Activated B cell treated with CpG ODN at 0.5 μM for 24 hours (primary cell): ENCODE measurements around the gene PDGFRA. TPM values are rescaled to one million over a fixed set of nuclear protein-coding genes. Genes with fewer than 3 reads are reported as not detected.
A peak's percentile ranks its signal among the peaks of the same experiment; 100 is the strongest.
"Not testable (repeated sequence)": the region's sequence is repeated elsewhere in the genome, so short reads cannot be mapped to it uniquely, and the experiment has no call there.

Experiments used
- ATAC-seq: fragments of 200-7000 bp; cut with Tn5 transposase; one replicate; pipeline ENCODE4 v1.10.0; 2021; ENCODE audit warnings: low read depth, mild to moderate bottlenecking, moderate library complexity
- CTCF ChIA-PET: fragments of 350-600 bp; sonication (Branson Sonifier 250); formaldehyde crosslinking; loops from one replicate; lab custom pipeline; 2021; ENCODE audit warnings: antibody characterized with exemption; lab: Charles Lee
- POLR2A ChIA-PET: fragments of 350-600 bp; sonication (Branson Sonifier 250); formaldehyde crosslinking; loops from one replicate; lab custom pipeline; 2021; ENCODE audit warnings: antibody characterized with exemption; lab: Charles Lee
- DNase-seq: peaks from one replicate; pipeline ENCODE4 v3.0.0; 2022
- H3K27ac Mint-ChIP-seq: one replicate; pipeline ENCODE4 v1.8.0; 2020; ENCODE audit warnings: mixed read lengths
- H3K27me3 Mint-ChIP-seq: one replicate; pipeline ENCODE4 v1.8.0; 2021; ENCODE audit warnings: mixed read lengths
- H3K36me3 Mint-ChIP-seq: one replicate; pipeline ENCODE4 v1.8.0; 2021; ENCODE audit warnings: low read depth, mixed read lengths
- H3K4me1 Mint-ChIP-seq: one replicate; pipeline ENCODE4 v1.8.0; 2021; ENCODE audit warnings: mixed read lengths
- H3K4me3 Mint-ChIP-seq: one replicate; pipeline ENCODE4 v1.8.0; 2020; ENCODE audit warnings: mild to moderate bottlenecking, mixed read lengths
- H3K9me3 Mint-ChIP-seq: one replicate; pipeline ENCODE4 v1.8.0; 2020; ENCODE audit warnings: mixed read lengths
- CTCF ChIP-seq: fragments of 200-600 bp; IDR thresholded peaks from one replicate; pipeline ENCODE4 v1.8.0; 2022; ENCODE audit warnings: antibody characterized with exemption, mild to moderate bottlenecking
- intact Hi-C: fragments of 100-400 bp; cut with micrococcal nuclease; formaldehyde crosslinking; loops from one replicate; pipeline ENCODE4 v1.15.1; 2024
- total RNA-seq: library from RNA; stranded (reverse); gene quantifications from 2 replicates; pipeline ENCODE4 v1.2.3, GENCODE V29; 2022

The PDGFRA gene
- total RNA-seq, 1 donor from 2014 or later, result not detected

- peak overlapping the region; percentile 82 for H3K4me3 Mint-ChIP-seq
- H3K36me3 Mint-ChIP-seq, result no peaks in the 10 kb centered on the region
- H3K4me1 Mint-ChIP-seq, result peaks cover 30% of the 10 kb centered on the region
- ChIA-PET CTCF (interaction anchor here (0.8 to 3.9 kb wide), 27 partner anchors 8 to 1858 kb away, joined by 3 to 60 read pairs (median 5); partner anchors contain the start of gene GSX2), POLR2A (interaction anchor here (1.0 kb wide), 1 partner anchor 1857 kb away, joined by 4 read pairs; no protein-coding TSS in a partner anchor)
- H3K9me3 Mint-ChIP-seq, result no peaks in the 10 kb centered on the region
- H3K27ac Mint-ChIP-seq, result no peak overlapping the region
- intact Hi-C loops, result loop anchor here (1.0 to 5.0 kb wide), 7 partner anchors 140 to 1688 kb away; partner anchors contain the start of gene FIP1L1
- H3K27me3 Mint-ChIP-seq, result peaks cover 54% of the 10 kb centered on the region
- TF ChIP-seq CTCF, result peak; percentile 17
- peak; percentile 68 for DNase-seq
- ATAC-seq, result peak; percentile 80
These were observed 4.2 kb downstream of the PDGFRA start for GRCh38 chr4:54233277-54233696.

GRCh38 chr4:54233697-54234496 lies 4.8 kb downstream of the PDGFRA start:
- H3K4me3 Mint-ChIP-seq, result peak overlapping the region; percentile 82
- intact Hi-C loops, result loop anchor here (1.0 to 5.0 kb wide), 13 partner anchors 17 to 1858 kb away; partner anchors contain the start of gene FIP1L1
- H3K36me3 Mint-ChIP-seq, result no peaks in the 10 kb centered on the region
- H3K9me3 Mint-ChIP-seq, result no peaks in the 10 kb centered on the region
- ChIA-PET POLR2A (interaction anchor here (1.0 kb wide), 1 partner anchor 1858 kb away, joined by 4 read pairs; no protein-coding TSS in a partner anchor), CTCF (interaction anchor here (0.6 to 3.9 kb wide), 44 partner anchors 8 to 1869 kb away, joined by 3 to 60 read pairs (median 4); no protein-coding TSS in a partner anchor)
- TF ChIP-seq CTCF, result peak; percentile 89
- peaks cover 52% of the 10 kb centered on the region for H3K27me3 Mint-ChIP-seq
- peaks cover 27% of the 10 kb centered on the region for H3K4me1 Mint-ChIP-seq
- DNase-seq (peak; percentile 52), ATAC-seq (peak; percentile 69)
- no peak overlapping the region for H3K27ac Mint-ChIP-seq

- intact Hi-C loops, result loop anchor here (1.0 to 5.0 kb wide), 9 partner anchors 17 to 1858 kb away; partner anchors contain the start of gene FIP1L1
- ATAC-seq (peak; percentile 10), DNase-seq (no peak)
- peaks cover 44% of the 10 kb centered on the region for H3K27me3 Mint-ChIP-seq
- TF ChIP-seq CTCF, result no peak
- no peak overlapping the region for H3K27ac Mint-ChIP-seq
- peaks cover 22% of the 10 kb centered on the region for H3K4me1 Mint-ChIP-seq
- no peak overlapping the region for H3K4me3 Mint-ChIP-seq
- CTCF ChIA-PET, result interaction anchor here (0.6 to 3.9 kb wide), 31 partner anchors 8 to 1869 kb away, joined by 3 to 60 read pairs (median 4); no protein-coding TSS in a partner anchor
- H3K9me3 Mint-ChIP-seq, result no peaks in the 10 kb centered on the region
- H3K36me3 Mint-ChIP-seq, result no peaks in the 10 kb centered on the region
- POLR2A ChIA-PET, result no interaction called here
These were observed 5.6 kb downstream of the PDGFRA start for GRCh38 chr4:54234497-54235205.

GRCh38 chr4:54236316-54236715 lies 7.2 kb downstream of the PDGFRA start:
- DNase-seq, H3K9me3 Mint-ChIP-seq, H3K27ac Mint-ChIP-seq, POLR2A ChIA-PET, intact Hi-C loops, CTCF ChIA-PET, ATAC-seq, H3K36me3 Mint-ChIP-seq, H3K4me3 Mint-ChIP-seq: not testable (repeated sequence)
- Mint-ChIP-seq H3K27me3 (peaks cover 35% of the 10 kb centered on the region), H3K4me1 (peaks cover 14% of the 10 kb centered on the region)

GRCh38 chr4:54237770-54238169 lies 8.7 kb downstream of the PDGFRA start:
- intact Hi-C loops, result no loop called here
- no peak for TF ChIP-seq CTCF
- CTCF ChIA-PET, result no interaction called here

More at GRCh38 chr4:54237770-54238169, 8.7 kb downstream of the PDGFRA start:
- POLR2A ChIA-PET, result no interaction called here
- H3K36me3 Mint-ChIP-seq, result no peaks in the 10 kb centered on the region
- ATAC-seq, result no peak
- H3K27me3 Mint-ChIP-seq, result peaks cover 31% of the 10 kb centered on the region
- no peak overlapping the region for H3K4me3 Mint-ChIP-seq
- no peak overlapping the region for H3K27ac Mint-ChIP-seq
- no peaks in the 10 kb centered on the region for H3K9me3 Mint-ChIP-seq
- no peak for DNase-seq
- peaks cover 6% of the 10 kb centered on the region for H3K4me1 Mint-ChIP-seq
